PFSK-1 (cell line): ENCODE data around the gene NSUN2.

ENCODE experiments used
- FOXP2 ChIP-seq: optimal IDR thresholded peaks from 2 replicates; pipeline ENCODE3; 2011; ENCODE audit warnings: borderline replicate concordance, control low read depth, inconsistent platforms; ENCODE audit not compliant: insufficient read depth; ENCODE audit errors: extremely low read length, extremely low read depth
- POLR2AphosphoS5 ChIP-seq: IDR thresholded peaks from 2 replicates; pipeline ENCODE4 v1.6.1; 2012; ENCODE audit warnings: low read depth, mild to moderate bottlenecking, control low read depth, low read length, moderate library complexity
- SIN3A ChIP-seq: IDR thresholded peaks from 2 replicates; pipeline ENCODE4 v1.6.1; 2012; ENCODE audit warnings: mild to moderate bottlenecking, low read length, moderate library complexity, borderline replicate concordance; ENCODE audit not compliant: insufficient read depth
- TAF1 ChIP-seq: IDR thresholded peaks from 2 replicates; pipeline ENCODE4 v1.6.1; 2012; ENCODE audit warnings: low read length, control low read depth, borderline replicate concordance; ENCODE audit not compliant: insufficient read depth
- TF ChIP-seq, protein P1 (sequence below), 2 experiments: IDR thresholded peaks; 2 replicates each; pipeline versions ENCODE4 v1.6.1 to v1.8.0; 2011 to 2012; ENCODE audit warnings: low read depth in 2 of 2, low read length in 2 of 2, control low read depth in 1 of 2, inconsistent platforms in 1 of 2, mild to moderate bottlenecking in 1 of 2, moderate library complexity in 1 of 2; ENCODE audit not compliant: insufficient read depth in 1 of 2

NSUN2 gene

DNA sequence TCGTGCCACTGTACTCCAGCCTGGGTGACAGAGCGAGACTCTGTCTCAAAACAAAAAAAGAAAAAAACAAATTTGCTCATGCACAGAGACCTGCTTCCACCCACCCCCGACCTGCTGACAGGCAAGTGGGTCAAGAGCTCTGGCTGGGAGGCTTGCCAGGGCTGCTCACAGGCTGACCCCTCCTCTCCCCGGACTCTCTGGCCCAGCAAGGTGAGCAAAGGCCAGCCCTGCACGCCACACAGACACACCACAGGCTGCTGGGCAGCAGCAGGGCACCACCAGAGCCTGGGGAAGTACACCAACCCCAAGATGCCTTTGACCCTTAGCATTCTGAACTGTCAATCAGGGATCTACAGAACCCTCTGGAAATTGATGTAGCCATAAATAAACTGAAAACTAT is 29.2 kb downstream of the NSUN2 start:
- TF ChIP-seq, protein P1, sequence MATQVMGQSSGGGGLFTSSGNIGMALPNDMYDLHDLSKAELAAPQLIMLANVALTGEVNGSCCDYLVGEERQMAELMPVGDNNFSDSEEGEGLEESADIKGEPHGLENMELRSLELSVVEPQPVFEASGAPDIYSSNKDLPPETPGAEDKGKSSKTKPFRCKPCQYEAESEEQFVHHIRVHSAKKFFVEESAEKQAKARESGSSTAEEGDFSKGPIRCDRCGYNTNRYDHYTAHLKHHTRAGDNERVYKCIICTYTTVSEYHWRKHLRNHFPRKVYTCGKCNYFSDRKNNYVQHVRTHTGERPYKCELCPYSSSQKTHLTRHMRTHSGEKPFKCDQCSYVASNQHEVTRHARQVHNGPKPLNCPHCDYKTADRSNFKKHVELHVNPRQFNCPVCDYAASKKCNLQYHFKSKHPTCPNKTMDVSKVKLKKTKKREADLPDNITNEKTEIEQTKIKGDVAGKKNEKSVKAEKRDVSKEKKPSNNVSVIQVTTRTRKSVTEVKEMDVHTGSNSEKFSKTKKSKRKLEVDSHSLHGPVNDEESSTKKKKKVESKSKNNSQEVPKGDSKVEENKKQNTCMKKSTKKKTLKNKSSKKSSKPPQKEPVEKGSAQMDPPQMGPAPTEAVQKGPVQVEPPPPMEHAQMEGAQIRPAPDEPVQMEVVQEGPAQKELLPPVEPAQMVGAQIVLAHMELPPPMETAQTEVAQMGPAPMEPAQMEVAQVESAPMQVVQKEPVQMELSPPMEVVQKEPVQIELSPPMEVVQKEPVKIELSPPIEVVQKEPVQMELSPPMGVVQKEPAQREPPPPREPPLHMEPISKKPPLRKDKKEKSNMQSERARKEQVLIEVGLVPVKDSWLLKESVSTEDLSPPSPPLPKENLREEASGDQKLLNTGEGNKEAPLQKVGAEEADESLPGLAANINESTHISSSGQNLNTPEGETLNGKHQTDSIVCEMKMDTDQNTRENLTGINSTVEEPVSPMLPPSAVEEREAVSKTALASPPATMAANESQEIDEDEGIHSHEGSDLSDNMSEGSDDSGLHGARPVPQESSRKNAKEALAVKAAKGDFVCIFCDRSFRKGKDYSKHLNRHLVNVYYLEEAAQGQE (IDR thresholded peaks at IDR 0.05; ENCODE audit: insufficient read depth in 1 of 2, low read depth in 2 of 2, low read length in 2 of 2), result no peak
- TF ChIP-seq POLR2AphosphoS5, result no peak

DNA sequence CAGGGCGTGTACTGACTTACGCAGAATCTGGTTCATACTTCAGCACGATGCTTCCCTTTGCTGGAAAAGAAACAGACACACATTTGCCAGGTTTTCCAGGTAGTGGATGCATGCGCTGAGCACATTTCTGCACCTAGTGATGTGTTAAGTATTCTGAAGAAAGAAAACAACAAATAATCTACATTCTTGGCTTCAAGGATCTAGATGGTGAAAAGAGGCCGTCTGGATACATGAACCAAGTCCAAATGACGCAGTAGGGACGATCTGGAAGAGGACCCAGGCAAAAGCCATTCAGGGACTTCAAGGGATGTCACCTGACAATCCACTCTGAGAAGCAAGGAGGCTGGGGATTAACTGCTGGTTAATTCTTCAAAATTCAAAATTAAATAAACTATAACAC is 30.4 kb downstream of the NSUN2 start:
- no peak for TF ChIP-seq SIN3A

DNA sequence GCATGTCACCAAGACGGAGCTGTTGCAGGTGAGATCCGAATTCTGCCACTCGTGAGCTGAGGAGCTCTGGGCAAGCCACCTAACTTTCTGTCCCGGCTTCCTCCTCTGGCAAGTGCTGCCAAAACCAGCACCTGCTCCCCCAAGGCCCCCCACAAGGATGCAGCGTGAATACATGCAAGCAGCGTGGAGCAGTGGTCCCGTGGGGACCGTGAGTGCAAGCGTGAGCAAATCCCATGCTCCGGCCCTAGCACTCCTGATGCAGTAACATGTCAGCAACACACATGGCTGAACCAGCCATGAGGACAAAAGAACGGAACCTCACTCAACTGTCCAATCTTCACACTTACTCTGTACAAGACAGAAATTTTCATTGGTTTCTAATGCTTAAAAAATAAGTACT is 31.0 kb downstream of the NSUN2 start:
- TF ChIP-seq POLR2AphosphoS5, result no peak
- TF ChIP-seq, protein P1 (IDR thresholded peaks at IDR 0.05; ENCODE audit: insufficient read depth in 1 of 2, low read depth in 2 of 2, low read length in 2 of 2), result no peak
- TF ChIP-seq FOXP2, result no peak
- no peak for TF ChIP-seq TAF1
- no peak for TF ChIP-seq SIN3A

DNA sequence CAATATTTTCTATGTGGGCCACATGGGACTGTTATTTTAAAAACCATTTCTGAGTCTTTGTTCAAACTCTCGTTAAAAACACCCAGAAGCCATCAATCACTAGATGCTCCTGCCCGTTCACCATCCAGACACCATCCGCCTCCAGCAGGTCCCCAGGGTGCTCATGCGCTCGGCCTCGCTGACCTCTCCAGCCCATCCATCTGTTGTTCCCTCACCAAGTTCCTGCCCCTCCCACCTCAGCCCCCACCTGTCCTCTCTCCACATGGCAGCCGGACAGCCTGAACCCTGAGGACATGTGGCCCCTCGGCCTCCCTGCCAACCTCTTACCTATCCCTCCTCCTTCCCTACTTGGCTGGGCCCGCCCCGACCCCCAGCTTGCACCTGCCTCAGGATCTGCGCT is 31.6 kb downstream of the NSUN2 start:
- TF ChIP-seq SIN3A (no peak), POLR2AphosphoS5 (no peak), FOXP2 (no peak), TAF1 (no peak)
- TF ChIP-seq, protein P1 (IDR thresholded peaks at IDR 0.05; ENCODE audit: insufficient read depth in 1 of 2, low read depth in 2 of 2, low read length in 2 of 2), result no peak

DNA sequence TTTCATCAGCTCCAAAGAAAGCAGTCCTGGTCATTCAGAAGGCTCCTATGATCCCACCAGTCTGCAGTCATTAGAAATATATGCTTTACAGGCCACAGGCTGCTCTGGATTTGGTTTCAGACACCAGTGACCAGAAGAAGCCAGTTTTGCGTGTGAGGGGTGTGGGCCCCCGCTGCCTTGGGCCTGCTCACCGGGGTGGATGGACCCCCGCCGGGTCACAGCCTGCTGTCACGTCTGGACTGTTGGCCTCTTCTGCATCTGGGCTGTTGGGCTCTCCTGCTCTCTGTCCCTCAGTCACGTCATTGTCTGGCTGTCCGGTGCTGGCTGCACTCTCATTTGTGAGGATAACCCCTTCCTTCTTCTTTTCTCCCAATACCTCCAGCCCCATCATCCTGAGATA is 33.1 kb downstream of the NSUN2 start:
- TF ChIP-seq SIN3A (no peak), TAF1 (no peak), FOXP2 (no peak), POLR2AphosphoS5 (no peak)
- TF ChIP-seq, protein P1 (IDR thresholded peaks at IDR 0.05; ENCODE audit: insufficient read depth in 1 of 2, low read depth in 2 of 2, low read length in 2 of 2), result no peak

DNA sequence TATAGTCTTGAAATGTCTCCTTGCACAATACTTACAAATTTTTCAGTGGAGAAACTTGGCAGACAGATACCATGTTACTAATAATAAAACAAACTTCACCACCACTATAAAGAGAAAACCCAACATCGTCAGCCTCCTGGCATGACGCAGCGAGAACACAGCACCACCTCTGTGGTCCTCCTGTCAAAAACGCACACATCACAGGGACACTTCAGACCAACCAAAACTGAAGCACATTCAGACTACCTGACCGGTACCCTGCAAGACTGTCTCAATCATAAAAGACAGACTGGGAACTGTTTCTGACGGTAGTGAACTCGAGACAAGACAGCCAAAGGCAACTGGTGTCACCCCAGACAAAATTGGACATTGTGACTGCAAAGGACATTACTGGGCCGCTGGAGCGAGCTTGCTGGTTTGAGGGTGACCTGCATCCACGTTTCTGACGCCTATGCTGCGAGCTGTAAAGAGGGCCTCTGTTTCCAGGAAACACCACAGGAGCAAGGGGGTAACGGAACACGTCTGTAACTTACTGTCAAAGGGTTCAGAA is 34.4 kb downstream of the NSUN2 start:
- TF ChIP-seq, protein P1 (IDR thresholded peaks at IDR 0.05; ENCODE audit: insufficient read depth in 1 of 2, low read depth in 2 of 2, low read length in 2 of 2), result no peak
- no peak for TF ChIP-seq POLR2AphosphoS5
- TF ChIP-seq FOXP2, result no peak
- no peak for TF ChIP-seq SIN3A
- no peak for TF ChIP-seq TAF1
